Measurements from ENCODE around the gene MINDY2.

Gene MINDY2

DNA sequence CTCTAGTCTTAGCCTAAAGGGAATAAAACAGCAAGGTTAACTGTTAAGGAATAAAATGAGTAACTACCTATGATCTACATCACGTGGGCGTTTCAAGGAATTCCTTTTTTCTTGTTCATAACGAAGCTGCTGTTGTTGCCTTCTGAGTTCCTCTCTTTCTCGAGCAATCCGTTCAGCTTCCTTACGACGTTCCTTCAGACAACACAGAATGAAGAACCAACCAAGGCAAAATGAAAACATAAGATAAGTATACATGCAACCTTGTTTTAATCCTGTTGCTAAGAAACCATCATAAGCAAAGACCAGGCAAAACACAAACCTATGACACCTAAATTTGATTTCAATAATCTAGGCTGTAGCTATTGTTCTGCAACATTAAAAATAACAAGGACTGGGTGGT, 118.3 kb downstream of the MINDY2 start:
- DNase-seq: no peak

DNA sequence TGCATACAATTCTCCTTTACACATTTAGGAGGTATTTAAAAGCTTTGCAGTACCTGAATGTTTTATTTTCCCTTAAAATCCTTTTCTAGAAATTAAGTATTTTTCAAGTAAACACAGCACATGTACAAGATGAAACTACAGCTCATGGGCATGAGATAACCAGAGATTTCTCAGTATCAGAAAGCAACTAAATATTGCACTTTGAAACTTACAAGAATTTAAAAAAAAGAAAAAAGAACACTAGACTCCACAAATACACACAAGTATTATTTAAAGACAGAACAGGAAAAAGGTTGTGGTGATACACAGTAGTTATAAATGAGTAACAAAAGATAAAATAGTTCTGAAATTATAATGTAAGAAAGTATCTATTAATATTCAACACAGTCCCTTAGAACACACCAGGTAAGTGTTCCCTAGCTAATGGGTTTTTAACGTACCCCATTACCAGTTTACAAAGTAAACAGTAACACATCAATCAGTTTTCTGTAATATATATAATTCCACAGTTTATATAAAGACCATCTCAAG, 127.1 kb downstream of the MINDY2 start:
- no peak for DNase-seq

DNA sequence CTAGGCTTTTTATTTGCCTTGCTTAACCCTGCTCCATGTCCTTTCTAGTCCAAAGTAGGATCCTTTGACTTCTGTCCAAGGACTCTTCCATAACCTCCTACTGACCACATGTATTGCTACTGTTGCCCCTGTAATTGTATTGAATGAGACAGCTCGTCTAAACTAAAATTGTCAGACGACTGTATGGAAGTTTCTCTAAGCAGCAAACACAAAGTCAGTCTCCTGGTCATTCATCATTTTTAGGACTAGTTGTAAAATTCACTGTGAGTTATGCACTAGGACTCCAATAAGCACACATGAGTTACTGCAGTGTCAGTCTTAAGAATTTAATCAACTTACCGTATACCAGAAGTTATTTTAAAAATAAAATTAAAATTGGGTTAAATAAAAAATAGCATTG, 129.5 kb downstream of the MINDY2 start:
- no peak for DNase-seq

DNA sequence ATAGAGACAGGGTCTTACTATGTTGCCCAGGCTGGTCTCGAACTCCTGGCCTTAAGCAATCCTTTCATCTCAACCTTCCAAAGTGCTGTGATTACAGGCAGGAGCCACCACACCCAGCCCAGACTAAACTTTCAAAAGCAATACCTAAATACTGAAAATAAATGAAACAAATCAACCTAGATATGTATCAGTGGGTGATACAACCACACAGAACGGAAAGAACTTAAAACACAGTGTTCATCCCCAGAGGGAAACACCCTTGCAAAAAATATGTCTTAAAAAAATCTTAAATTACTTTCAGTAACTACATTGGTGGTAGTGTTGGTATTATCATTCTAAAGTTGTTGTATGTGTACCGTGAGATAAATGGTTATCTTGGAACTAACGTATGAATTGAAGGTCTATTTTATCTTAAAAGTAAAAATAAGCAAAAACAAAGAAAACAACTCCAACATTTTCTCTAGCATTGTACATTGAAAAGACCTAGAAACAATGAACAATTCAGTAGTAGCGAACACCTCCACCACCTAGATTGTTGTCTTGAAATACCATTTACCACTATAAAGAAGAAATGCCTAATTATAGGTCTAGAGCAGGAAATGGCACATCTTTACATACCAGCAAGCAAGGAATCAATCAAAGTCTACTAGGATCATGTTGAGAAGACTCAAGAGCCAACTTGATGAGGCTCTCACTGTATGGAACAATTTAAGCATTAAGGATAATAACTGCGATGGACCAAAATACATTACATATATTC, 137.6 kb downstream of the MINDY2 start:
- DNase-seq: no peak

DNA sequence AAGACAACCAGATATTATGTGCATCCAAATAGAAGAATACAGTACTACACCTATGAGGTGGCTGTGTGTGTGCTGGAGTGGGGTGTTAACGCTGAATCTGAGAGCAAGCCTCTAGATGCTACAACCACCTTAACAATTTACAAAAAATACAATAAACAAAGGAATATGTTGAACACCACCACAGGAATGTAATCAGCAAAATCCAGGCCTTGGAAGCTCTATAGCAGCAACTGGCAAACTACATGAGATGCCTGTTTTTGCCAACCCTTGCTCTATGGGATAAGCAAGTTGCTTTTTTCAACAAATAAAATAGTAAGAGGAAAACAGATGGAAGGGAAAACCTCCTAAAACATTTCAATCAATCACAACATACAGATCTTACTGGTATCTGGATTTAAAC, 138.5 kb downstream of the MINDY2 start:
- no peak for DNase-seq

DNA sequence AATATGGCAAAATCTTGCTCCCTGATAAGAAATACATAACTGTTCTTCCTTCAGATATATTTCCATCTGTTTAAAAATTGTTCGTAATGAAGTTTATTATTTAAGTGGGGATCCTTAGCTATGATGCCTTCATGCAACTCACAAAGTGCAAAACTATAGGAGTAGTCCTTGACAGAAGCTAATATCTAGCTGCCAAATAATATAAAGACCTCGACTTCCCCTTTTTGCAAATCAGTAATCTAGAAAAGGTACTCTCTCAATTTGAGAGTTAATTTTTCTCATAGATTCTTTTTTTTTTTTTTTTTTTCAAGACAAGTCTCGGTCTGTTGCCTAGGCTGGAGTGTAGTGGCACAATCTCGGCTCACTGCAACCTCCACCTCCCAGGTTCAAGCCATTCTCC, 139.4 kb downstream of the MINDY2 start:
- no peak for DNase-seq
